ENCODE data around the gene STK32A.

DNA sequence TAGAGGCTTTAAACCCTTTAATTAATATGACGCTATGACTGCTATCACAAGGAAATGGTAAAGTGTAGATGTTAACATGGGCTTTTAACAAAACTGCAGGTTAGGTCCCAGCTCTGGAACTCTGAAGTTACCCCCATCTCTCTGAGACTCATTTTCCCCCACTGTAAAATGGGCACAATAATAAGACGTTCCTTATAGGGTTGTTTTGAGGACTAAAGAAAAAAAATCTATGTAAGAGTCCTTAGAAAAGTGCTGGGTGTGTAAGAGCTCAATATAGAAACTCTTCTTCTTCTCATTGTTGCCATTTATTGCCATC lies 45.8 kb upstream of the STK32A start:
- TF ChIP-seq, protein P1, sequence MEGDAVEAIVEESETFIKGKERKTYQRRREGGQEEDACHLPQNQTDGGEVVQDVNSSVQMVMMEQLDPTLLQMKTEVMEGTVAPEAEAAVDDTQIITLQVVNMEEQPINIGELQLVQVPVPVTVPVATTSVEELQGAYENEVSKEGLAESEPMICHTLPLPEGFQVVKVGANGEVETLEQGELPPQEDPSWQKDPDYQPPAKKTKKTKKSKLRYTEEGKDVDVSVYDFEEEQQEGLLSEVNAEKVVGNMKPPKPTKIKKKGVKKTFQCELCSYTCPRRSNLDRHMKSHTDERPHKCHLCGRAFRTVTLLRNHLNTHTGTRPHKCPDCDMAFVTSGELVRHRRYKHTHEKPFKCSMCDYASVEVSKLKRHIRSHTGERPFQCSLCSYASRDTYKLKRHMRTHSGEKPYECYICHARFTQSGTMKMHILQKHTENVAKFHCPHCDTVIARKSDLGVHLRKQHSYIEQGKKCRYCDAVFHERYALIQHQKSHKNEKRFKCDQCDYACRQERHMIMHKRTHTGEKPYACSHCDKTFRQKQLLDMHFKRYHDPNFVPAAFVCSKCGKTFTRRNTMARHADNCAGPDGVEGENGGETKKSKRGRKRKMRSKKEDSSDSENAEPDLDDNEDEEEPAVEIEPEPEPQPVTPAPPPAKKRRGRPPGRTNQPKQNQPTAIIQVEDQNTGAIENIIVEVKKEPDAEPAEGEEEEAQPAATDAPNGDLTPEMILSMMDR (IDR thresholded peaks at IDR 0.05): no peak
- TF ChIP-seq POLR2A (IDR thresholded peaks at IDR 0.05): no peak

Data from uterus (tissue), 2 donors.